Measurements from ENCODE around the gene IVD.

IVD gene

GRCh38 chr15:40405501-40406381, at the start of gene IVD:
TSS of gene IVD (plus strand) at chr15:40405795. CDS start at chr15:40405828, 33 bp downstream.
- DNase-seq = peak; percentile 98

- DNase-seq = no peak
Measured at GRCh38 chr15:40355976-40356585, 49.5 kb upstream of the IVD start.

GRCh38 chr15:40357246-40357645, 48.3 kb upstream of the IVD start:
- no peak for DNase-seq

GRCh38 chr15:40357723-40358470, 47.7 kb upstream of the IVD start, which contains the start of gene DISP2:
TSS of gene DISP2 (plus strand) at chr15:40358219. CDS start at chr15:40358322, 103 bp downstream.
- DNase-seq = peak; percentile 94

GRCh38 chr15:40358471-40359353, 46.9 kb upstream of the IVD start:
- peak; percentile 90 for DNase-seq

GRCh38 chr15:40360015-40360414, 45.6 kb upstream of the IVD start:
- DNase-seq = no peak

- no peak for DNase-seq
Measured at GRCh38 chr15:40361640-40362039, 44.0 kb upstream of the IVD start.

- DNase-seq = no peak
Measured at GRCh38 chr15:40363611-40364010, 42.0 kb upstream of the IVD start.

- no peak for DNase-seq
Measured at GRCh38 chr15:40364251-40364650, 41.3 kb upstream of the IVD start.

GRCh38 chr15:40365016-40365415, 40.6 kb upstream of the IVD start:
- no peak for DNase-seq

- no peak for DNase-seq
Measured at GRCh38 chr15:40365624-40366456, 39.8 kb upstream of the IVD start.

GRCh38 chr15:40366457-40367370, 38.9 kb upstream of the IVD start:
- no peak for DNase-seq

- no peak for DNase-seq
Measured at GRCh38 chr15:40367371-40367685, 38.3 kb upstream of the IVD start.

- DNase-seq = peak; percentile 93
Measured at GRCh38 chr15:40367686-40368611, 37.6 kb upstream of the IVD start.

- DNase-seq = no peak
Measured at GRCh38 chr15:40368719-40369473, 36.7 kb upstream of the IVD start.

- no peak for DNase-seq
Measured at GRCh38 chr15:40369474-40369869, 36.1 kb upstream of the IVD start.

GRCh38 chr15:40369971-40370370, 35.6 kb upstream of the IVD start:
- DNase-seq = no peak

- DNase-seq = no peak
Measured at GRCh38 chr15:40372981-40373380, 32.6 kb upstream of the IVD start.

- no peak for DNase-seq
Measured at GRCh38 chr15:40377606-40378005, 28.0 kb upstream of the IVD start.
